NCI-H146 treated with DMSO at 0.1 percent for 48 hours (cell line): ENCODE data around the gene ARL6IP4.

Source experiments
- DNase-seq: peaks from one replicate; lab custom pipeline; 2025; ENCODE audit not compliant: unreplicated experiment; lab: John Stamatoyannopoulos, UW

Gene ARL6IP4

GRCh38 chr12:122977655-122978392, 2.7 kb upstream of the ARL6IP4 start:
- no peak for DNase-seq

GRCh38 chr12:122978507-122978955, 1.9 kb upstream of the ARL6IP4 start:
- no peak for DNase-seq

GRCh38 chr12:122979001-122979907, 1.2 kb upstream of the ARL6IP4 start:
- no peak for DNase-seq

- DNase-seq, result no peak
Observed at GRCh38 chr12:122979908-122980182, 636 bp upstream of the ARL6IP4 start.

GRCh38 chr12:122981036-122981471, 573 bp downstream of the ARL6IP4 start:
- no peak for DNase-seq

- no peak for DNase-seq
Observed at GRCh38 chr12:122981587-122982476, 1.4 kb downstream of the ARL6IP4 start.

- no peak for DNase-seq
Observed at GRCh38 chr12:122982477-122982815, 2.0 kb downstream of the ARL6IP4 start.

GRCh38 chr12:122982963-122983788, 2.7 kb downstream of the ARL6IP4 start:
- no peak for DNase-seq

- DNase-seq, result no peak
Observed at GRCh38 chr12:122983789-122984515, 3.5 kb downstream of the ARL6IP4 start.

GRCh38 chr12:122984612-122985337, 4.3 kb downstream of the ARL6IP4 start:
- DNase-seq, result no peak

- no peak for DNase-seq
Observed at GRCh38 chr12:122985338-122986257, 5.1 kb downstream of the ARL6IP4 start.

- no peak for DNase-seq
Observed at GRCh38 chr12:122986258-122986871, 5.9 kb downstream of the ARL6IP4 start.

- DNase-seq, result no peak
Observed at GRCh38 chr12:122987086-122987951, 6.8 kb downstream of the ARL6IP4 start.

GRCh38 chr12:122988036-122988435, 7.6 kb downstream of the ARL6IP4 start:
- DNase-seq, result no peak

GRCh38 chr12:122988612-122989212, 8.2 kb downstream of the ARL6IP4 start:
- DNase-seq, result no peak

GRCh38 chr12:122989225-122989839, 8.9 kb downstream of the ARL6IP4 start:
- DNase-seq, result no peak
